A549 (cell line): Measurements from ENCODE around the gene PRRC2B. TPM values are rescaled to one million over a fixed set of nuclear protein-coding genes. Genes with fewer than 3 reads are reported as not detected.

ENCODE experiments used
- ATAC-seq, 2 experiments: fragments of 200-7000 bp in 1 of 2; fragments of >200 bp in 1 of 2; cut with Nextera tagmentation in 1 of 2; cut with Tn5 transposase in 1 of 2; 3 replicates each; pipeline versions ENCODE4 v1.8.0 to v1.9.1; 2018 to 2020; ENCODE audit warnings: mild to moderate bottlenecking in 1 of 2, moderate library complexity in 1 of 2
- CTCF ChIA-PET: fragments of 300-600 bp; sonication (Branson Sonifier 250); formaldehyde crosslinking; extraction: SDS; loops from one replicate; lab custom pipeline; 2021; ENCODE audit warnings: antibody characterized with exemption, inconsistent platforms; lab: Yijun Ruan, JAX
- POLR2A ChIA-PET: fragments of 350-600 bp; formaldehyde crosslinking; extraction: SDS; loops from one replicate; lab custom pipeline; 2021; ENCODE audit warnings: antibody characterized with exemption, inconsistent platforms; lab: Yijun Ruan, JAX
- DNase-seq, 2 experiments: peaks; one replicate each; pipeline versions ENCODE4 v3.0.0 to v3.0.0-alpha.2; 2011 to 2016; ENCODE audit warnings: low read depth in 1 of 2, low spot score in 1 of 2
- FAIRE-seq: peaks from 2 replicates; lab custom pipeline; 2011; peaks lifted over from hg19 to GRCh38; lab: Jason Lieb, UNC
- H3K27ac ChIP-seq, 2 experiments: fragments of >200 bp; sonication (Bioruptor Twin); formaldehyde crosslinking; 3 replicates each; pipeline ENCODE4 v1.5.1; 2016 to 2017
- H3K4me1 ChIP-seq: fragments of >200 bp; sonication (Bioruptor Twin); formaldehyde crosslinking; 3 replicates; pipeline ENCODE4 v1.6.1; 2016
- H3K4me2 ChIP-seq: fragments of >200 bp; sonication (Bioruptor Twin); formaldehyde crosslinking; 3 replicates; pipeline ENCODE4 v1.6.1; 2016
- H3K4me3 ChIP-seq: fragments of >200 bp; sonication (Bioruptor Twin); formaldehyde crosslinking; 3 replicates; pipeline ENCODE4 v1.5.1; 2016
- H3K9me3 ChIP-seq: fragments of >200 bp; sonication (Bioruptor Twin); formaldehyde crosslinking; 3 replicates; pipeline ENCODE4 v1.6.1; 2016
- CBX8 ChIP-seq: fragments of 200-600 bp; sonication (generic); IDR thresholded peaks from 2 replicates; pipeline ENCODE4 v1.6.1; 2016
- CHD2 ChIP-seq: fragments of 150-350 bp; IDR thresholded peaks from 2 replicates; pipeline ENCODE4 v1.6.1; 2014; ENCODE audit warnings: low read length; ENCODE audit not compliant: partially characterized antibody
- E2F6 ChIP-seq: IDR thresholded peaks from 2 replicates; pipeline ENCODE4 v1.6.1; 2012; ENCODE audit warnings: low read depth, borderline replicate concordance
- EHF ChIP-seq: fragments of 250-450 bp; sonication (Bioruptor Pico); IDR thresholded peaks from 2 replicates; pipeline ENCODE4 v1.5.0; 2020; ENCODE audit warnings: mild to moderate bottlenecking
- EHMT2 ChIP-seq: fragments of 200-600 bp; sonication (generic); IDR thresholded peaks from 2 replicates; pipeline ENCODE4 v1.6.1; 2016; ENCODE audit warnings: antibody characterized with exemption, low read depth, mild to moderate bottlenecking, moderate library complexity
- ELK1 ChIP-seq: fragments of 150-350 bp; IDR thresholded peaks from 2 replicates; pipeline ENCODE4 v1.6.1; 2014; ENCODE audit warnings: low read depth, mild to moderate bottlenecking, low read length
- EP300 ChIP-seq, 2 experiments: fragments of >200 bp; sonication (Bioruptor Twin); formaldehyde crosslinking; IDR thresholded peaks; 2 replicates in 1 of 2; 3 replicates in 1 of 2; pipeline ENCODE4 v1.6.1; 2016 to 2017
- FOSB ChIP-seq: fragments of 250-450 bp; sonication (Bioruptor Pico); IDR thresholded peaks from 2 replicates; pipeline ENCODE4 v1.5.0; 2020; ENCODE audit warnings: mild to moderate bottlenecking, moderate library complexity
- FOXS1 ChIP-seq: fragments of 250-450 bp; sonication (Bioruptor Pico); IDR thresholded peaks from 2 replicates; pipeline ENCODE4 v1.5.0; 2020; ENCODE audit warnings: mild to moderate bottlenecking, moderate library complexity
- GATA3 ChIP-seq: IDR thresholded peaks from 2 replicates; pipeline ENCODE4 v1.6.1; 2012; ENCODE audit warnings: borderline replicate concordance
- HEYL ChIP-seq: fragments of 250-450 bp; sonication (Bioruptor Pico); IDR thresholded peaks from 2 replicates; pipeline ENCODE4 v1.8.0; 2021; ENCODE audit warnings: mild to moderate bottlenecking, moderate library complexity
- HMGXB4 ChIP-seq: fragments of 250-450 bp; sonication (Bioruptor Pico); IDR thresholded peaks from 2 replicates; pipeline ENCODE4 v1.5.0; 2021; ENCODE audit warnings: mild to moderate bottlenecking, moderate library complexity, borderline replicate concordance
- HOXA7 ChIP-seq: fragments of 250-450 bp; sonication (Bioruptor Pico); IDR thresholded peaks from 2 replicates; pipeline ENCODE4 v1.5.0; 2020; ENCODE audit warnings: mild to moderate bottlenecking, moderate library complexity
- KDM1A ChIP-seq: fragments of 200-600 bp; sonication (generic); IDR thresholded peaks from 2 replicates; pipeline ENCODE4 v1.6.1; 2016; ENCODE audit warnings: low read depth, mild to moderate bottlenecking
- MAX ChIP-seq: IDR thresholded peaks from 2 replicates; pipeline ENCODE4 v1.6.1; 2012
- MAZ ChIP-seq: fragments of 150-350 bp; IDR thresholded peaks from 2 replicates; pipeline ENCODE4 v1.6.1; 2014; ENCODE audit warnings: antibody characterized with exemption, low read depth, low read length, borderline replicate concordance
- RAD21 ChIP-seq, 2 experiments: fragments of >200 bp in 1 of 2; sonication (Bioruptor Twin) in 1 of 2; formaldehyde crosslinking in 1 of 2; IDR thresholded peaks in 1 of 2; conservative IDR thresholded peaks in 1 of 2; 2 replicates in 1 of 2; 3 replicates in 1 of 2; pipeline ENCODE4 v1.6.1; 2012 to 2018; ENCODE audit warnings: inconsistent platforms in 1 of 2
- RARB ChIP-seq: fragments of 250-450 bp; sonication (Bioruptor Pico); IDR thresholded peaks from 2 replicates; pipeline ENCODE4 v1.8.0; 2021; ENCODE audit warnings: mild to moderate bottlenecking, moderate library complexity
- RCOR1 ChIP-seq: fragments of 150-350 bp; IDR thresholded peaks from 2 replicates; pipeline ENCODE4 v1.6.1; 2014; ENCODE audit warnings: antibody characterized with exemption, low read length, low read depth
- REST ChIP-seq: fragments of 200-600 bp; sonication (generic); IDR thresholded peaks from 2 replicates; pipeline ENCODE4 v1.6.1; 2016; ENCODE audit warnings: antibody characterized with exemption, mild to moderate bottlenecking, moderate library complexity
- SMC3 ChIP-seq: fragments of >200 bp; sonication (Bioruptor Twin); formaldehyde crosslinking; IDR thresholded peaks from 3 replicates; pipeline ENCODE4 v1.6.1; 2018; ENCODE audit warnings: inconsistent platforms
- TFCP2L1 ChIP-seq: fragments of 250-450 bp; sonication (Bioruptor Pico); IDR thresholded peaks from 2 replicates; pipeline ENCODE4 v1.5.0; 2021; ENCODE audit warnings: mild to moderate bottlenecking
- USF2 ChIP-seq: fragments of 450-650 bp; IDR thresholded peaks from 2 replicates; pipeline ENCODE4 v1.6.1; 2014; ENCODE audit warnings: antibody characterized with exemption
- ZC3H11A ChIP-seq: fragments of 450-650 bp; IDR thresholded peaks from 2 replicates; pipeline ENCODE4 v1.6.1; 2014; ENCODE audit warnings: antibody characterized with exemption, mild to moderate bottlenecking
- ZFP36 ChIP-seq: fragments of 450-650 bp; IDR thresholded peaks from 2 replicates; pipeline ENCODE4 v1.6.1; 2014; ENCODE audit warnings: borderline replicate concordance; ENCODE audit not compliant: partially characterized antibody
- ZNF302 ChIP-seq: fragments of 250-450 bp; sonication (Bioruptor Pico); IDR thresholded peaks from 2 replicates; pipeline ENCODE4 v1.9.0; 2021; ENCODE audit warnings: inconsistent platforms, mild to moderate bottlenecking, moderate library complexity
- ZSCAN20 ChIP-seq: fragments of 250-450 bp; sonication (Bioruptor Pico); IDR thresholded peaks from 2 replicates; pipeline ENCODE4 v1.8.0; 2022; ENCODE audit warnings: mild to moderate bottlenecking, moderate library complexity
- WGBS: methylation state at CpG from one replicate; pipeline ENCODE4 v1.1.6; 2017; ENCODE audit errors: missing lambda C conversion rate; 5-methylcytosine and 5-hydroxymethylcytosine counted together
- polyA plus RNA-seq, 4 experiments: library from polyadenylated mRNA; depleted of rRNA in 3 of 4; stranded (reverse); fragments of >200 nt; fragmentation: RNase III in 1 of 4; extraction: RNeasy Plus Mini Kit Qiagen cat#74134 plus additional on column Dnase treatment in 1 of 4; gene quantifications; 2 replicates in 3 of 4; 3 replicates in 1 of 4; pipeline ENCODE4 v1.2.3, GENCODE V29; 2011 to 2017

PRRC2B gene
- polyA plus RNA-seq, 2 of the 4 experiments (the other 2 are of a cell fraction) = 35.6 to 47.3 TPM

- FAIRE-seq (no peak), ATAC-seq (no peak), DNase-seq (no peak)
- Histone ChIP-seq H3K4me1 (peaks cover 92% of the 10 kb centered on the region), H3K27ac (peak overlapping the region in 1 of 2 experiments; percentile 74; a peak in 2 of 6 replicates), H3K4me2 (peak overlapping the region; percentile 73; the same call in 2 of the 3 replicates), H3K4me3 (no peak overlapping the region)
- 98% methylated on average over 6 of the region's 6 CpGs for WGBS
- CTCF ChIA-PET = interaction anchor here (0.6 to 7.3 kb wide), 5 partner anchors 17 to 346 kb away, joined by 3 to 45 read pairs (median 3); no protein-coding TSS in a partner anchor
- POLR2A ChIA-PET = interaction anchor here (0.6 kb wide), 1 partner anchor 13 kb away, joined by 3 read pairs; no protein-coding TSS in a partner anchor
- TF ChIP-seq EP300 (IDR thresholded peaks at IDR 0.05) = no peak
- no peak for TF ChIP-seq MAZ
- no peak for TF ChIP-seq RARB (CRISPR knock-in tag)
- TF ChIP-seq HOXA7 (CRISPR knock-in tag) = no peak
- no peak for TF ChIP-seq HEYL (CRISPR knock-in tag)
- no peak for TF ChIP-seq EHMT2
- TF ChIP-seq MAX = no peak
- no peak for TF ChIP-seq HMGXB4
- no peak for TF ChIP-seq SMC3
- no peak for TF ChIP-seq USF2
- no peak for TF ChIP-seq ELK1
- no peak for TF ChIP-seq TFCP2L1 (CRISPR knock-in tag)
- TF ChIP-seq KDM1A = no peak
- TF ChIP-seq ZSCAN20 = no peak
- no peak for TF ChIP-seq RCOR1
- TF ChIP-seq, all 56 proteins: peak for 0
- no peaks in the 10 kb centered on the region for H3K9me3 ChIP-seq
These were observed 9.5 kb downstream of the PRRC2B start for GRCh38 chr9:131403493-131403773.

GRCh38 chr9:131404581-131404980, 10.7 kb downstream of the PRRC2B start:
- FAIRE-seq = no peak
- TF ChIP-seq ZC3H11A (no peak), CBX8 (no peak), HMGXB4 (no peak), ZNF302 (no peak), ZFP36 (no peak), EHMT2 (no peak), FOXS1 (CRISPR knock-in tag) (no peak), RAD21 (conservative IDR thresholded peaks at IDR 0.05 in 1 of 2, IDR thresholded peaks at IDR 0.05 in 1 of 2) (no peak), GATA3 (no peak), CHD2 (no peak), FOSB (no peak), REST (no peak), E2F6 (no peak), EHF (CRISPR knock-in tag) (no peak)

More at GRCh38 chr9:131404581-131404980, 10.7 kb downstream of the PRRC2B start:
- POLR2A ChIA-PET = interaction anchor here (1.5 kb wide), 1 partner anchor 31 kb away, joined by 4 read pairs; no protein-coding TSS in a partner anchor
- DNase-seq = no peak
- H3K4me2 ChIP-seq = no peak overlapping the region
- 79% methylated on average over 5 of the region's 5 CpGs for WGBS
- H3K4me3 ChIP-seq = no peak overlapping the region
- no peak overlapping the region for H3K27ac ChIP-seq
- peaks cover 95% of the 10 kb centered on the region for H3K4me1 ChIP-seq
- no peaks in the 10 kb centered on the region for H3K9me3 ChIP-seq
- no peak for ATAC-seq
- CTCF ChIA-PET = interaction anchor here (1.3 to 7.3 kb wide), 7 partner anchors 10 to 68 kb away, joined by 3 to 45 read pairs (median 4); no protein-coding TSS in a partner anchor
